GM13976 (cell line): ENCODE measurements around the gene RNF145.

ENCODE experiments used
- DNase-seq: peaks from one replicate; pipeline ENCODE4 v3.0.0; 2012; ENCODE audit warnings: low spot score
- CTCF ChIP-seq: IDR thresholded peaks from 2 replicates; pipeline ENCODE4 v1.5.1; 2012; ENCODE audit warnings: borderline replicate concordance, mild to moderate bottlenecking; ENCODE audit not compliant: insufficient read depth; ENCODE audit errors: extremely low read depth, missing control alignments, control extremely low read depth
- in situ Hi-C: fragments of 300-500 bp; cut with MboI; formaldehyde crosslinking; loops from one replicate; pipeline ENCODE4 v1.12.0; 2022; ENCODE audit warnings: low sequenced_read_pairs, mixed read lengths, inconsistent platforms; ENCODE audit not compliant: unreplicated experiment

Gene RNF145

GRCh38 chr5:159211729-159212174 is 2.4 kb upstream of the RNF145 start:
- in situ Hi-C loops, result no loop called here
- TF ChIP-seq CTCF, result no peak
- DNase-seq, result no peak

- in situ Hi-C loops, result no loop called here
- no peak for TF ChIP-seq CTCF
- DNase-seq, result no peak
Observed at GRCh38 chr5:159210846-159211245, 1.5 kb upstream of the RNF145 start.

- peak; percentile 29 for DNase-seq
- in situ Hi-C loops, result no loop called here
- no peak for TF ChIP-seq CTCF
Observed at GRCh38 chr5:159210210-159210661, 883 bp upstream of the RNF145 start.

- TF ChIP-seq CTCF, result no peak
- in situ Hi-C loops, result no loop called here
- peak; percentile 43 for DNase-seq
Observed at GRCh38 chr5:159208514-159209437, 577 bp downstream of the RNF145 start.

- in situ Hi-C loops, result no loop called here
- peak; percentile 65 for DNase-seq
Observed at GRCh38 chr5:159207686-159208513, 1.5 kb downstream of the RNF145 start.

More at GRCh38 chr5:159207686-159208513, 1.5 kb downstream of the RNF145 start:
- TF ChIP-seq CTCF, result no peak
